Measurements from ENCODE around the gene SMIM5.
"Not testable (repeated sequence)": the region's sequence is repeated elsewhere in the genome, so short reads cannot be mapped to it uniquely, and the experiment has no call there.

SMIM5 gene

GRCh38 chr17:75632863-75633485 lies at the start of gene SMIM5:
Gene SMIM5 (plus strand): TSS chr17:75633434. CDS start chr17:75640202, 6,768 bp downstream.
- DNase-seq (ENCODE audit: low spot score): peak; percentile 68

- DNase-seq (ENCODE audit: low spot score): no peak
These were observed 48.4 kb upstream of the SMIM5 start for GRCh38 chr17:75584849-75585175.

GRCh38 chr17:75587675-75588595 lies 45.3 kb upstream of the SMIM5 start, which contains the start of gene MYO15B:
Gene MYO15B (plus strand): TSS chr17:75587800. CDS start chr17:75588058, 258 bp downstream.
- no peak for DNase-seq (ENCODE audit: low spot score)

GRCh38 chr17:75588596-75589011 lies 44.6 kb upstream of the SMIM5 start:
- DNase-seq (ENCODE audit: low spot score): no peak

- DNase-seq (ENCODE audit: low spot score): peak; percentile 84
These were observed 44.0 kb upstream of the SMIM5 start for GRCh38 chr17:75589012-75589918.

- no peak for DNase-seq (ENCODE audit: low spot score)
These were observed 43.3 kb upstream of the SMIM5 start for GRCh38 chr17:75589919-75590303.

- DNase-seq (ENCODE audit: low spot score): no peak
These were observed 42.9 kb upstream of the SMIM5 start for GRCh38 chr17:75590314-75590761.

- DNase-seq (ENCODE audit: low spot score): no peak
These were observed 42.1 kb upstream of the SMIM5 start for GRCh38 chr17:75590849-75591721.

- no peak for DNase-seq (ENCODE audit: low spot score)
These were observed 41.4 kb upstream of the SMIM5 start for GRCh38 chr17:75591722-75592302.

- DNase-seq (ENCODE audit: low spot score): no peak
These were observed 40.8 kb upstream of the SMIM5 start for GRCh38 chr17:75592348-75593020.

GRCh38 chr17:75593430-75593829 lies 39.8 kb upstream of the SMIM5 start:
- DNase-seq (ENCODE audit: low spot score): not testable (repeated sequence)

- DNase-seq (ENCODE audit: low spot score): no peak
These were observed 38.5 kb upstream of the SMIM5 start for GRCh38 chr17:75594499-75595283.

- DNase-seq (ENCODE audit: low spot score): no peak
These were observed 37.8 kb upstream of the SMIM5 start for GRCh38 chr17:75595284-75595919.

- DNase-seq (ENCODE audit: low spot score): no peak
These were observed 37.3 kb upstream of the SMIM5 start for GRCh38 chr17:75595920-75596313.

- no peak for DNase-seq (ENCODE audit: low spot score)
These were observed 36.7 kb upstream of the SMIM5 start for GRCh38 chr17:75596320-75597087.

- peak; percentile 99 for DNase-seq (ENCODE audit: low spot score)
These were observed 31.9 kb upstream of the SMIM5 start for GRCh38 chr17:75601057-75601987.

- DNase-seq (ENCODE audit: low spot score): no peak
These were observed 30.6 kb upstream of the SMIM5 start for GRCh38 chr17:75602644-75603043.
